ENCODE data around the gene PRR29. TPM values are rescaled to one million over a fixed set of nuclear protein-coding genes. Genes with fewer than 3 reads are reported as not detected.

The PRR29 gene
- total RNA-seq, 1 donor from 2014 or later: 0.08 TPM

GRCh38 chr17:63961355-63962212 lies 36.6 kb upstream of the PRR29 start:
- Histone ChIP-seq H3K36me3 (ENCODE audit: control insufficient read depth, insufficient read depth, low read length) (no peaks in the 10 kb centered on the region), H3K4me3 (ENCODE audit: low read depth, low read length) (no peak overlapping the region), H3K27me3 (ENCODE audit: control insufficient read depth, insufficient read depth, low read length) (peaks cover 13% of the 10 kb centered on the region)
- no peak for DNase-seq (ENCODE audit: low read depth)
- TF ChIP-seq, protein P1, sequence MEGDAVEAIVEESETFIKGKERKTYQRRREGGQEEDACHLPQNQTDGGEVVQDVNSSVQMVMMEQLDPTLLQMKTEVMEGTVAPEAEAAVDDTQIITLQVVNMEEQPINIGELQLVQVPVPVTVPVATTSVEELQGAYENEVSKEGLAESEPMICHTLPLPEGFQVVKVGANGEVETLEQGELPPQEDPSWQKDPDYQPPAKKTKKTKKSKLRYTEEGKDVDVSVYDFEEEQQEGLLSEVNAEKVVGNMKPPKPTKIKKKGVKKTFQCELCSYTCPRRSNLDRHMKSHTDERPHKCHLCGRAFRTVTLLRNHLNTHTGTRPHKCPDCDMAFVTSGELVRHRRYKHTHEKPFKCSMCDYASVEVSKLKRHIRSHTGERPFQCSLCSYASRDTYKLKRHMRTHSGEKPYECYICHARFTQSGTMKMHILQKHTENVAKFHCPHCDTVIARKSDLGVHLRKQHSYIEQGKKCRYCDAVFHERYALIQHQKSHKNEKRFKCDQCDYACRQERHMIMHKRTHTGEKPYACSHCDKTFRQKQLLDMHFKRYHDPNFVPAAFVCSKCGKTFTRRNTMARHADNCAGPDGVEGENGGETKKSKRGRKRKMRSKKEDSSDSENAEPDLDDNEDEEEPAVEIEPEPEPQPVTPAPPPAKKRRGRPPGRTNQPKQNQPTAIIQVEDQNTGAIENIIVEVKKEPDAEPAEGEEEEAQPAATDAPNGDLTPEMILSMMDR (IDR thresholded peaks at IDR 0.05; ENCODE audit: insufficient read depth, low read length, poor library complexity, severe bottlenecking): no peak

- Histone ChIP-seq H3K36me3 (ENCODE audit: control insufficient read depth, insufficient read depth, low read length) (no peaks in the 10 kb centered on the region), H3K4me3 (ENCODE audit: low read depth, low read length) (no peak overlapping the region), H3K27me3 (ENCODE audit: control insufficient read depth, insufficient read depth, low read length) (peaks cover 13% of the 10 kb centered on the region)
- TF ChIP-seq, protein P1 (IDR thresholded peaks at IDR 0.05; ENCODE audit: insufficient read depth, low read length, poor library complexity, severe bottlenecking): no peak
- no peak for DNase-seq (ENCODE audit: low read depth)
These were observed 35.8 kb upstream of the PRR29 start for GRCh38 chr17:63962298-63962744.

GRCh38 chr17:63963123-63963522 lies 35.0 kb upstream of the PRR29 start:
- H3K4me3 ChIP-seq (ENCODE audit: low read depth, low read length): no peak overlapping the region
- no peak for DNase-seq (ENCODE audit: low read depth)
- TF ChIP-seq, protein P1 (IDR thresholded peaks at IDR 0.05; ENCODE audit: insufficient read depth, low read length, poor library complexity, severe bottlenecking): no peak

DNA sequence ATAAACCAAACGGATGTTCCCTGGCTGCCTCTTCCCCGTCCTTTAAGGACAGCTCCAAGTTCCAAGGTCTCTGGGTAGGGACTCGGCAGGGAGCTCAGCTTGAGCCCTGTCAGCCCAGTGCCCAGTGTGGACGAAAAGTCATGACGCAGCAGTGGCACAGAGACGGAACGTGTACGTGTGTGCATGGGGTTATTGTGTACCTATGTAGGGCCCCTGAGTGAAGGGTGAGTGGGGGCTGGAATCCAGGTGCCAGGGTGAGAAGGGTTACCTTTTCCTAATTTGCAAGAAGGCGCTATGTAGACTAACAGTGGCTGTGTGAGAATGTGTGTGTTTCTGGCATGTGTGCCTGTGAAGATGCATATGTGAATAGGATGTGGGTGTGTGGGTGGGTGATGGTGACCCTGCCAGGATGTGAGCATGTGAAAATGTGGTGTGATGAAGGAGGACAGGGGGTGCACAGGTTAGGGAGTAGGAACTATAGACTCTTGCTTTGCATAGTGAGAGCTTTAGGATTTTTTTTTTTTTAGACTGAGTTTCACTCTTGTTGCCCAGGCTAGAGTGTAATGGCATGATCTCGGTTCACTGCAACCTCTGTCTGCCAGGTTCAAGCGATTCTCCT lies 31.4 kb upstream of the PRR29 start:
- no peaks in the 10 kb centered on the region for H3K36me3 ChIP-seq (ENCODE audit: control insufficient read depth, insufficient read depth, low read length)
- DNase-seq (ENCODE audit: low read depth): no peak
- TF ChIP-seq, protein P1 (IDR thresholded peaks at IDR 0.05; ENCODE audit: insufficient read depth, low read length, poor library complexity, severe bottlenecking): no peak
- peaks cover 1% of the 10 kb centered on the region for H3K27me3 ChIP-seq (ENCODE audit: control insufficient read depth, insufficient read depth, low read length)
- no peak overlapping the region for H3K4me3 ChIP-seq (ENCODE audit: low read depth, low read length)

More at GRCh38 chr17:63963123-63963522, 35.0 kb upstream of the PRR29 start:
- H3K27me3 ChIP-seq (ENCODE audit: control insufficient read depth, insufficient read depth, low read length): peaks cover 13% of the 10 kb centered on the region
- H3K36me3 ChIP-seq (ENCODE audit: control insufficient read depth, insufficient read depth, low read length): no peaks in the 10 kb centered on the region

DNA sequence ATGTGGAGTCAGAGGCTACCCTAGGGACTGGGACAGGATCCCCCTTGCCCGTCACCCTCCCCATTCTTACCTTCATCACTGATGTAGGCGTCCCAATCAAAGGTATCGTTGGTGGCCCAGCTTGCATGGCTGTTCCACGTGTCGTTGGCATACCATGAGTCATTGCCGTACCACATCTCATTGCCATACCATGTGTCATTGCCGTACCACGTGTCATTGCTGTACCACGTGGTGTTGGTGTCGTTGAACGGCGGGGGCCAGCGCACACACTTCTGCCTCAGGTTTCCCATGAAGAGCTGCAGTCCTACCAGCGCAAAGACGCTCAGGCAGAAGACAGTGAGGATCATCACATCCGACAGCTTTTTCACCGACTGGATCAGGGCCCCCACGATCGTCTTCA lies 30.2 kb upstream of the PRR29 start:
- no peaks in the 10 kb centered on the region for H3K27me3 ChIP-seq (ENCODE audit: control insufficient read depth, insufficient read depth, low read length)
- TF ChIP-seq, protein P1 (IDR thresholded peaks at IDR 0.05; ENCODE audit: insufficient read depth, low read length, poor library complexity, severe bottlenecking): no peak
- H3K4me3 ChIP-seq (ENCODE audit: low read depth, low read length): no peak overlapping the region
- DNase-seq (ENCODE audit: low read depth): no peak
- no peaks in the 10 kb centered on the region for H3K36me3 ChIP-seq (ENCODE audit: control insufficient read depth, insufficient read depth, low read length)

Data from kidney epithelial cell (primary cell).